Measurements from ENCODE around the gene TFPI. TPM values are rescaled to one million over a fixed set of nuclear protein-coding genes. Genes with fewer than 3 reads are reported as not detected.

Gene TFPI
- polyA plus RNA-seq, 1 donor, result 49.6 TPM

Other genes with a start within 250 kb of the TFPI start
- 27.4 TPM for gene CALCRL, start 106.2 kb downstream of the TFPI start, polyA plus RNA-seq (ENCODE audit: insufficient read length)

Data from hindlimb muscle (tissue), 1 donor.